Endothelial cell of hepatic sinusoid (primary cell): ENCODE data around the gene IGSF9.

ENCODE experiments used
- in situ Hi-C: cut with HindIII; loops from 2 replicates; pipeline ENCODE4 v1.10.0; 2017; ENCODE audit warnings: low sequenced_read_pairs

The IGSF9 gene

GRCh38 chr1:159945483-159946241 is at the start of gene IGSF9:
TSS of gene IGSF9 (minus strand) at chr1:159945613. CDS start at chr1:159943454, 2,159 bp downstream.
- in situ Hi-C loops = loop anchor here (5.0 kb wide), 1 partner anchor 37 kb away; no protein-coding TSS in a partner anchor

- in situ Hi-C loops = no loop called here
These were observed 49.5 kb upstream of the IGSF9 start for GRCh38 chr1:159994896-159995295.

- in situ Hi-C loops = no loop called here
These were observed 48.5 kb upstream of the IGSF9 start for GRCh38 chr1:159993911-159994310.

GRCh38 chr1:159992161-159992560 is 46.7 kb upstream of the IGSF9 start:
- in situ Hi-C loops = no loop called here

- in situ Hi-C loops = no loop called here
These were observed 46.1 kb upstream of the IGSF9 start for GRCh38 chr1:159991513-159991912.

GRCh38 chr1:159990005-159990404 is 44.6 kb upstream of the IGSF9 start:
- in situ Hi-C loops = no loop called here

- in situ Hi-C loops = no loop called here
These were observed 44.2 kb upstream of the IGSF9 start for GRCh38 chr1:159989581-159989980.

GRCh38 chr1:159988006-159988405 is 42.6 kb upstream of the IGSF9 start:
- in situ Hi-C loops = no loop called here

- in situ Hi-C loops = no loop called here
These were observed 41.8 kb upstream of the IGSF9 start for GRCh38 chr1:159987186-159987585.

- in situ Hi-C loops = no loop called here
These were observed 41.1 kb upstream of the IGSF9 start for GRCh38 chr1:159986531-159986930.

GRCh38 chr1:159986093-159986492 is 40.7 kb upstream of the IGSF9 start:
- in situ Hi-C loops = no loop called here

GRCh38 chr1:159985473-159985872 is 40.1 kb upstream of the IGSF9 start:
- in situ Hi-C loops = no loop called here

- in situ Hi-C loops = loop anchor here (5.0 kb wide), 1 partner anchor 36 kb away; the partner anchor contains the start of gene IGSF9
These were observed 38.3 kb upstream of the IGSF9 start for GRCh38 chr1:159983681-159984080.

GRCh38 chr1:159982280-159982679 is 36.9 kb upstream of the IGSF9 start:
- in situ Hi-C loops = loop anchor here (5.0 kb wide), 1 partner anchor 35 kb away; the partner anchor contains the start of gene IGSF9

- in situ Hi-C loops = loop anchor here (5.0 kb wide), 1 partner anchor 34 kb away; the partner anchor contains the start of gene IGSF9
These were observed 36.1 kb upstream of the IGSF9 start for GRCh38 chr1:159981351-159982055.

- in situ Hi-C loops = loop anchor here (5.0 kb wide), 1 partner anchor 33 kb away; the partner anchor contains the start of gene IGSF9
These were observed 35.4 kb upstream of the IGSF9 start for GRCh38 chr1:159980786-159981185.

- in situ Hi-C loops = loop anchor here (5.0 kb wide), 1 partner anchor 33 kb away; the partner anchor contains the start of gene IGSF9
These were observed 34.7 kb upstream of the IGSF9 start for GRCh38 chr1:159980076-159980475.

- in situ Hi-C loops = no loop called here
These were observed 33.8 kb upstream of the IGSF9 start for GRCh38 chr1:159979257-159979656.

GRCh38 chr1:159978107-159978398 is 32.6 kb upstream of the IGSF9 start:
- in situ Hi-C loops = no loop called here

GRCh38 chr1:159977364-159978106 is 32.1 kb upstream of the IGSF9 start:
- in situ Hi-C loops = no loop called here

GRCh38 chr1:159974350-159974965 is 29.0 kb upstream of the IGSF9 start:
- in situ Hi-C loops = no loop called here
